ENCODE measurements around the gene HDAC8. TPM values are rescaled to one million over a fixed set of nuclear protein-coding genes. Genes with fewer than 3 reads are reported as not detected.

The HDAC8 gene
- total RNA-seq, 1 experiment from 2014 or later: 21.4 TPM

- H3K27ac ChIP-seq (ENCODE audit: insufficient read length, low read depth, low read length): no peak overlapping the region
- H3K9me3 ChIP-seq (ENCODE audit: control insufficient read depth, low read depth, low read length): peaks cover 35% of the 10 kb centered on the region
- no peak overlapping the region for H3K4ac ChIP-seq (ENCODE audit: low read depth, low read length)
- TF ChIP-seq CTCF (conservative IDR thresholded peaks at IDR 0.05): no peak
- H3K14ac ChIP-seq (ENCODE audit: insufficient read depth, low read length): no peak overlapping the region
- no peak overlapping the region for H2BK120ac ChIP-seq (ENCODE audit: low read depth, low read length, poor library complexity, severe bottlenecking)
- no peak overlapping the region for H2AFZ ChIP-seq (ENCODE audit: low read length)
- H4K8ac ChIP-seq (replicated peaks; ENCODE audit: insufficient read length, low read depth, low read length): no peak overlapping the region
- H3K4me1 Mint-ChIP-seq: peaks cover 4 to 5% of the 10 kb centered on the region in 2 experiments; a peak in 3 of 4 replicates
- no peak overlapping the region for H3K9ac ChIP-seq (ENCODE audit: extremely low read depth, insufficient read length, low read length)
- H4K20me1 ChIP-seq (ENCODE audit: control insufficient read depth, insufficient read depth, insufficient read length): no peaks in the 10 kb centered on the region
- no peak for DNase-seq
- H2BK5ac ChIP-seq (ENCODE audit: insufficient read length, low read length): no peak overlapping the region
- H2BK20ac ChIP-seq (ENCODE audit: low read depth, low read length, poor library complexity, severe bottlenecking): no peak overlapping the region
- no CpG with 5 or more reads among the region's 4 CpGs for WGBS (ENCODE audit: extremely low coverage, insufficient read length, low lambda C conversion rate)
- H3K4me3 Mint-ChIP-seq: no peak overlapping the region
- H3K4me2 ChIP-seq (ENCODE audit: insufficient read depth, insufficient read length, low read length): no peak overlapping the region
- H4K5ac ChIP-seq (ENCODE audit: insufficient read length, low read depth, low read length): no peak overlapping the region
- H3T11ph ChIP-seq (ENCODE audit: low read length): no peak overlapping the region
- H3K4me1 ChIP-seq (ENCODE audit: insufficient read depth, low read length): no peaks in the 10 kb centered on the region
- H3K27me3 ChIP-seq (ENCODE audit: insufficient read depth, low read length): no peaks in the 10 kb centered on the region
- H2BK12ac ChIP-seq (ENCODE audit: insufficient read length, low read depth, low read length): no peak overlapping the region
- no peaks in the 10 kb centered on the region for H3K23me2 ChIP-seq (ENCODE audit: insufficient read length, low read depth, low read length, poor library complexity, severe bottlenecking)
- H4K91ac ChIP-seq (ENCODE audit: insufficient read length, low read depth, low read length): no peak overlapping the region
- no peak overlapping the region for H2BK15ac ChIP-seq (ENCODE audit: low read depth, low read length)
- H3K56ac ChIP-seq (ENCODE audit: insufficient read length, low read depth, low read length): no peak overlapping the region
- H3K27me3 Mint-ChIP-seq (ENCODE audit: low read depth): peaks cover 2% of the 10 kb centered on the region; the same call in 1 of the 2 replicates
- no peak overlapping the region for H2AK5ac ChIP-seq (ENCODE audit: insufficient read length, low read length)
- no peak overlapping the region for H3K18ac ChIP-seq (ENCODE audit: insufficient read length, low read depth, low read length)
- peaks cover 61 to 66% of the 10 kb centered on the region in 2 experiments for H3K9me3 Mint-ChIP-seq
- H3K79me2 ChIP-seq (ENCODE audit: insufficient read depth, low read length): no peaks in the 10 kb centered on the region
- no peak overlapping the region for H3K27ac Mint-ChIP-seq
- peaks cover 0 to 8% (median 0%) of the 10 kb centered on the region in 3 experiments; a peak in 3 of 7 replicates for H3K36me3 Mint-ChIP-seq (ENCODE audit: insufficient read depth in 1 of 3, low read depth in 3 of 3)
- no peaks in the 10 kb centered on the region for H3K79me1 ChIP-seq (ENCODE audit: insufficient read depth, low read depth, low read length, poor library complexity, severe bottlenecking)
- no peak overlapping the region for H3K23ac ChIP-seq (ENCODE audit: insufficient read length, low read depth, low read length)
These were observed 214.3 kb downstream of the HDAC8 start for GRCh38 chrX:72358313-72358712.
